ENCODE results near the gene PCDH9. TPM values are rescaled to one million over a fixed set of nuclear protein-coding genes. Genes with fewer than 3 reads are reported as not detected.

The PCDH9 gene
- total RNA-seq, 6 donors from 2014 or later, result 3.1 to 19.4 (median 7.8) TPM

DNA sequence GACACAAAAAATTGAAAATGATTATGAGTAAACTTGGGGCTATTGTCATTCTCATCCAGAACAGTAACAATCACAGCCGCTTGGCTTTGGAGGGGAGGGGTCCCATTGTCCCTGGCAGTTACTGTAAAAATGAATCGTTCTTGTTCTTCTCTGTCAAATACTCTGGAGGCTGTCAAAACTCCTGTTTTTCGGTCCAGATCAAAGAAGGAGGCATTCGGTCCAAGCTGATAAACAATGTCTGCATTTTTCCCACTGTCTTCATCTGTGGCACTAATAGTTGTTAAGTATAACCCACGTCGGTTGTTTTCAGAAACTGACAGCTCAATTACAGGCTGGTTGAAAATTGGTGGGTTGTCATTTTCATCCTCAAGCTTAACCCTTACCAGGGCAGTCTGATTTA, 3.4 kb downstream of the PCDH9 start:
- Histone ChIP-seq H3K27me3 (no peaks in the 10 kb centered on the region), H3K4me1 (peaks cover 7 to 43% (median 18%) of the 10 kb centered on the region in 4 donors), H3K4me3 (no peak overlapping the region), H3K9me3 (no peaks in the 10 kb centered on the region), H3K36me3 (no peaks in the 10 kb centered on the region), H3K27ac (no peak overlapping the region)
- DNase-seq (no peak), ATAC-seq (ENCODE audit: low FRiP score in 2 of 2) (no peak)
- no peak for TF ChIP-seq EP300 (IDR thresholded peaks at IDR 0.05)
- TF ChIP-seq POLR2AphosphoS5 (IDR thresholded peaks at IDR 0.05), result no peak
- TF ChIP-seq, protein P1, sequence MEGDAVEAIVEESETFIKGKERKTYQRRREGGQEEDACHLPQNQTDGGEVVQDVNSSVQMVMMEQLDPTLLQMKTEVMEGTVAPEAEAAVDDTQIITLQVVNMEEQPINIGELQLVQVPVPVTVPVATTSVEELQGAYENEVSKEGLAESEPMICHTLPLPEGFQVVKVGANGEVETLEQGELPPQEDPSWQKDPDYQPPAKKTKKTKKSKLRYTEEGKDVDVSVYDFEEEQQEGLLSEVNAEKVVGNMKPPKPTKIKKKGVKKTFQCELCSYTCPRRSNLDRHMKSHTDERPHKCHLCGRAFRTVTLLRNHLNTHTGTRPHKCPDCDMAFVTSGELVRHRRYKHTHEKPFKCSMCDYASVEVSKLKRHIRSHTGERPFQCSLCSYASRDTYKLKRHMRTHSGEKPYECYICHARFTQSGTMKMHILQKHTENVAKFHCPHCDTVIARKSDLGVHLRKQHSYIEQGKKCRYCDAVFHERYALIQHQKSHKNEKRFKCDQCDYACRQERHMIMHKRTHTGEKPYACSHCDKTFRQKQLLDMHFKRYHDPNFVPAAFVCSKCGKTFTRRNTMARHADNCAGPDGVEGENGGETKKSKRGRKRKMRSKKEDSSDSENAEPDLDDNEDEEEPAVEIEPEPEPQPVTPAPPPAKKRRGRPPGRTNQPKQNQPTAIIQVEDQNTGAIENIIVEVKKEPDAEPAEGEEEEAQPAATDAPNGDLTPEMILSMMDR (IDR thresholded peaks at IDR 0.05), result no peak
- TF ChIP-seq POLR2A (IDR thresholded peaks at IDR 0.05), result no peak
- WGBS, 2 donors, result 65 to 72% methylated on average over 6 of the region's 6 CpGs

DNA sequence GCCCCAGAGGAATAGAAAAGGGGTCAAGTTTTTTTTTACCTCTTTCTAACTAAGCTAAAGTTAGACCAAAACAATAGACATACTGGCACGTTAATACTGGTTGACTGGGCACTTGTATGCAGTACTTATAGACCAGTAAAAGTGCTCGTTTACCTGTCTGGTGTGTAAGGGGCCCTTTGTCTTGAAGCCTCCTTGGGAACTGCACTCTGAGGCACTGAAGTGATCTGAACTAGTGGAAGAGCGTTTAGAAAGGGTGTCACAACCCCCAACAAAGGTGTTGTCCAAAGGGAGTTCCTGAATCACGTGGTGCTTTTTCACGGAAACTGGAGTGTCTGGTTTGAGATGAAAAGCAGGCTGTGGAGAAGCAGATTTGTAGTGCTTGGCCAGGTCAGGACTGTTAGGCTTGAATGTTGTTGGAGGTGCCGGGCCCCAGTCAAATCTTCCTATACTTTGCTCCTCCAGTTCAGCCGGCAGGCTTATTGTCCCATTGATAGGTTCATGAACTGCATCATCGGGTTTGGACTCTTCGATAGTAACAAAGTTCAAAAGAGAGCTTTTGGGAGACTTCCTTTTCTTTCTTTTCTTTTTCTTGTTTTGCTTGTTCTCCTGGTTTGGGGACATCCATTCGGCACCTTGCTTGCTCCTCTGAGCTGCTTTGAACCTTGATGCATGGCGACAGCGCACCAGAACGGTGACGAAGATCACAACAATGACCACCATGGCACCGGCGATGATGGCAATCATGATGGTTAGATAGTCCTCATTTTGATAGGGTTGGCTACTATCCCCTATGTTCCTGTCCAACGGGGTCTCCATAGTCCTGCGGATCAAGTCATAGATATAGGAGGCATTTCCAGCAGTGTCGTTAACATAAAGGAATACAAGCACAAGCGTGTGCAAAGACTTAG, 4.6 kb downstream of the PCDH9 start:
- 83 to 84% methylated on average over 19 to 20 of the region's 20 CpGs for WGBS, 2 donors
- Histone ChIP-seq H3K27ac (no peak overlapping the region), H3K4me3 (no peak overlapping the region), H3K27me3 (no peaks in the 10 kb centered on the region), H3K36me3 (no peaks in the 10 kb centered on the region), H3K9me3 (no peaks in the 10 kb centered on the region), H3K4me1 (peaks cover 7 to 42% (median 15%) of the 10 kb centered on the region in 4 donors)
- TF ChIP-seq POLR2A (IDR thresholded peaks at IDR 0.05) (no peak), EP300 (IDR thresholded peaks at IDR 0.05) (no peak), POLR2AphosphoS5 (IDR thresholded peaks at IDR 0.05) (no peak)
- TF ChIP-seq, protein P1 (IDR thresholded peaks at IDR 0.05), result no peak
- DNase-seq (peak in 1 of 2 donors; percentile 59), ATAC-seq (ENCODE audit: low FRiP score in 2 of 2) (peak in 1 of 2 donors; percentile 50)

DNA sequence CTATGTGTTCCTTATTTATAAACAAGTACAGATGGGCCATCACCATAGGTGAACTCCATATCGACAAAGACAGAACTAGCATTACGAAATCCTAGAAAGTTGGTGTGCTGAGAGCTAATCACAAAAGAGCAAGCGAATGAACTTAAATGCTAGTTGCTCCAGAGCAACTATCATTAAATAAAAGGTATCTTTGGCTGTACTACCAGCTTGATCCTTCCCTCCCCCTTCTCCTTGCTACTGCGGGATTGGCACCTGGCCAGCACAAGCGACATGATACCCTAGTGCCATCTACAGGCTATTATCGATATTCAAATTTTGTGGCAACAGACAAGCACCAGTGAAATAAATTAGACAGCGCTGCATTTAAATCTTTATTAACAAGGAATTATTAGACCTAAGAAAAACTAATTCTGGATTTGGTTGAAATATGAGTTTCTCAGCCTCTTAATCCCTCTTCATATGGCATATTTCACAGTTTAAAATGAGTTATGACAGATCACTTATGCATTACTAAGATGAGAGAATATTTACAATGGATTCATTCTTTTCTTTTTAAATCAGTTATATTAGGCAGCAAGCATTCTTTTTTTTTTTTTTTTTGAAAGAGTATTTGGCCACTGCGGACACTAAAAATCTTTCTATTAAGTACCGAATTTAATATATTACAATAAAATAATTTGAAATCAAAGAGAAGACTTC, 5.8 kb downstream of the PCDH9 start:
- Histone ChIP-seq H3K36me3 (no peaks in the 10 kb centered on the region), H3K27ac (no peak overlapping the region), H3K9me3 (no peaks in the 10 kb centered on the region), H3K27me3 (no peaks in the 10 kb centered on the region), H3K4me3 (peak overlapping the region in 3 of 4 donors; percentile 15 to 37 (median 25)), H3K4me1 (peaks cover 7 to 31% (median 10%) of the 10 kb centered on the region in 4 donors)
- 17% methylated on average over 9 of the region's 9 CpGs for WGBS, 2 donors
- DNase-seq (peak in 1 of 2 donors; percentile 81), ATAC-seq (ENCODE audit: low FRiP score in 2 of 2) (peak; percentile 87 to 90)
- TF ChIP-seq, protein P1 (IDR thresholded peaks at IDR 0.05), result peak; percentile 44 to 67 (median 58)
- TF ChIP-seq POLR2AphosphoS5 (IDR thresholded peaks at IDR 0.05), result peak in 1 of 2 donors; percentile 63
- TF ChIP-seq POLR2A (IDR thresholded peaks at IDR 0.05), result no peak

DNA sequence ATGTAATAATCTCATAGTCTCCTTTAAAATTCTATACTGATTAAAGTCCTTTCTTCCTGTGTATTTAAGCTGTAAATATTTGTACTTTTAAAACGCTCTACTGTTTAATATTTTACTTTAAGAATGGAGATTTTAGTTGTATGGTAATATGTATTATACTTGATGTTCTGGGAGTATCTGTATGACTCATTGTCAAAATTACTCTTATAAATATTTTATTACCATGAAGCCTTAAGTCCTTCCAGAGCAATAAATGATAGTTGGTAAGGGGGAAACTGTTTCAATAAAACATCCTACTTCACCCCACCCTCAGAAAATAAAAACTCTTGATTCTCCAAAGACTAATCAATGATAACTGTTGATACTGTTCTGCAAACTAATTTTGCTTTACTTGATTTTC, 6.4 kb downstream of the PCDH9 start:
- H3K4me3 ChIP-seq, result peak overlapping the region in 3 of 4 donors; percentile 15 to 37 (median 25)
- no peak overlapping the region for H3K27ac ChIP-seq
- peak in 1 of 2 donors; percentile 4 for ATAC-seq (ENCODE audit: low FRiP score in 2 of 2)
- no peaks in the 10 kb centered on the region for H3K9me3 ChIP-seq
- no peak for DNase-seq
- TF ChIP-seq, protein P1 (IDR thresholded peaks at IDR 0.05), result no peak
- 22 to 36% methylated on average over 1 of the region's 1 CpG for WGBS, 2 donors
- peaks cover 5 to 26% (median 7%) of the 10 kb centered on the region in 4 donors for H3K4me1 ChIP-seq
- H3K36me3 ChIP-seq, result no peaks in the 10 kb centered on the region
- H3K27me3 ChIP-seq, result no peaks in the 10 kb centered on the region

All from upper lobe of left lung (tissue), 6 donors.